Measurements from ENCODE around the gene MARVELD1. TPM values are rescaled to one million over a fixed set of nuclear protein-coding genes. Genes with fewer than 3 reads are reported as not detected.

The MARVELD1 gene
- polyA plus RNA-seq, 1 donor = 41.0 TPM

DNA sequence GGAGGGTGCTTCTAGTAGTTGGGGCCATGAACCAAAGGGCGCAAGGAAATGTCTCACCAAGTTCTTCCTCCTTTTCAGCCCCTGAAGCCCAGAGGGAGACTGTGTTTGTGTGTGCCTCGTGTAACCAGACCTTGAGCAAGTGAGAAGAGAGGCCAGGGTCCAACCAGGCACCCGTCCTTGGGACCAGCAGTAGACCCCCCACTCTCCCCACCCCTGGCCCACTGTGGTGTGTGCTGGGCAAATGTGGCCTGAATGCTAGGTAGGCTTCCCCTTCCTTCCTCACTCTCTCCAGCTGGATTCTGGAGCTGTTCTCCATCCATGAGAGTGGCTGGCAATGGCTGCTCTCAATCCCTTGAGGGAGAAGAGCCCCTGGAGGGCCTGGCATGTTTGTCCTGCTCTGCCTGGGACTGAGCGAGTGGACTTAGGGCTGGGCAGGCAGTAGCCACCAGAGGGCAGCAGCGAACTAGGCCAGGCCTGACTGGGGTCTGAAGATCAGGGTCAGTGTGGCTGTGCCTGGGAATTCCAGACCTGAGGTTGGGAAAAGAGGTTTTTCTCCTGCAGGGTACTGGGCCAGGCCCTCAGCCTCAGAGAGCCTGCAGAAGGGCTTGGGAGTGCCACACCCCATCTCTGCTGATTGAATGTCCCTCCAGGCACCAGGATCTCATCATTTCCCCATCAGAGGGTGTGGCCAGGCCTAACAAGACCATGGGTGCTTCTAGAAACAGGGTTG is 45.8 kb downstream of the MARVELD1 start:
- DNase-seq = peak; percentile 60

DNA sequence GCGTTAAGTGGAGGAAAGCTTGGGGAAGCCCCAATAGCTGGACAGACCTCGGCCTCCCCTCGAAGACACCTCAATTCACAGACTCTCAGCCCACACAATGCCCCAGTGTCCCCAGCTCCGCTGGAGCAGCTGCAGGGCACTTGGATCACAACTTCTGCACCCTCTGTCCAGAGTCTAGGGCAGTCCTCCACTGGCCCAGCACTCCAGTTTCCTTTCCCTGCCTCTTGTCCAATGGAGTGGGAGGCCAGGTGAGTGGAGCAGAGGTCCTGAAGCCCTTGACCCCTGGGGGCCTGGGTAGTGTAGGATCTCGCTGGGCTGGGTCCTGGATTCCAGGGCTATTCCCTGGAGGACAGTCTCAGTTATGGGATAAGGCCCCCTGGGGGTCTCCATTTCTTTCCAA is 46.4 kb downstream of the MARVELD1 start:
- DNase-seq = no peak

DNA sequence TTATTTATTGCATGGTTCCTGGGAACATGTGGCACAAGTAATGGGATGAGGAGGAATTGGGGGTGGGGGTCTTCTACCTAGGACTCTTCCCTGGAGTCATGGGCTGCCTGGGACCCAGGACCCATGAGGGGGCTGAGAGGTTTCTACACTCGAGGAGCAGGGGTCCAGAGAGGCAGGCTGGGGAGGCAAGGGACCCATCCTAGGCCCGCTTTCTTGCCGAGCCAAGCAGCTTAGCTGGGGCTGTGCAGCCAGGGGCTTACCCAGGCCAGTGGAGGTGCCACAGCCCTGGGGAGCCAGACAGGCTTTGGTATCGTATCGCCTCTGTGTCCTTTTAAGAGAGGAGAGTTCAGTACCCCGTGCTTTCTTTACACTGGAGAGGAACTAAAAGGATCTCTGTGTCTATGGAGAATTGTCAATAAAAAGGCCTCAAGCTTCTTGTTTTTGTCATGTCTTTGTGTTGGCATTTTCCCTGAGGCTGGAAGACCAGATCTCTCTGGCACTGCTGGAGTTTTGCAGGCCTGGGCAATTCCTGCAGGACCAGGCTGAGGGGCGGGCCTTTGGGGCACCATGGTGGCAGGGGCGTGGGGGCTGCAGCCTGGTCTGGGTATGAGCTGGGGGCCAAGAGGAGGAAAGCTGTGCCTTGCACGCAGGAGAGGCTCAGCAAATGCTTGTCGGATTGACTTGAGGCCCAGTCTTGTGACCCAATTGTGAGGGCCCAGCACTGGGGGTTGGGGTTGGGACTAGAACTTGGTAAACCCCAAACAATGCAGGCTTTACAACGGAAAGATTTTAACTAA is 47.1 kb downstream of the MARVELD1 start:
- no peak for DNase-seq

DNA sequence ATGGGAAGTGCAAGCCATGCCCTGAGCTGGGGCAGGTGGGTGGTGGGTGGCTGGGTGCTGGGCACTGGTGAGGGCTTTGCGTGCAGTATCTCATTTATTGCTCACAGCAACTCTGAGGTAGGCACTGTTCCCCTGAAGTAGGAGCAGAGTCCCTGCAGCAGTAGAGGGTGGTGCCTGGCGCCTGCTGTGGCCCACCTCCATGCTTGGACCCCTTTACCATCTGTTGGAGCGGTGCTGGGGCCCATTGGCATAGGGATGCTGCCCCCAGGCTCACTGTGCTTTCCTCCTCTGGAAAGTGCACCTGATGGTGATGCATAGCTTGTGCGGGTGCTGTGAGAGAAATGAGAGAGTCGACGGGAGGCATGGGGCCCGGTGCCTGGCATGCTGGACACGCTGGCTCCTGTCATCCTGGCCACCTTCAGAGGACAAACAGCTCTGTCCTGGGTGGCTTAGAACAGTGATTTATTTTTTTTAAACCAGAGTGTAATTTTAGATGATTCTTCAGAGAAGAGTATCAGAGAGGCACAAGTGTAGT is 47.9 kb downstream of the MARVELD1 start:
- no peak for DNase-seq

DNA sequence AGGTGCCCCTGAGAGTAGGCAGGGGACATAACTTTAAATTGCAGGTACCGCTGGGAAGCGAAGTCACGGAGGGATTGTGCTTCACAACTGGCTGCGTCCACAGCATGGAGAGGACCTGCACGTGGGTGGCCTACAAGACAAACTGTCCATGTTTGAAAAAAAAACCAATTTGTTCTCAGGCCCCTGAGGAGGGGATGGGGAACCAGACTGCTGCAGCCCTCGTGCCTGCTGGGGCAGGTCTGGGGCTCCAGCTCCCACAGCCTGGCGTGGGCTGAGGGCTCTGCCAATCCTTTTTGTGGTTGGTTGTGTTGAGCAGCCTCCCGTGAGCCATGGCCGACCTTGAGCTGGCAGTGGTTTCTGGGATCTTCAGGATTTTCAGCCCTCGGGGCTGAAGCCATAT is 48.5 kb downstream of the MARVELD1 start:
- DNase-seq = no peak

DNA sequence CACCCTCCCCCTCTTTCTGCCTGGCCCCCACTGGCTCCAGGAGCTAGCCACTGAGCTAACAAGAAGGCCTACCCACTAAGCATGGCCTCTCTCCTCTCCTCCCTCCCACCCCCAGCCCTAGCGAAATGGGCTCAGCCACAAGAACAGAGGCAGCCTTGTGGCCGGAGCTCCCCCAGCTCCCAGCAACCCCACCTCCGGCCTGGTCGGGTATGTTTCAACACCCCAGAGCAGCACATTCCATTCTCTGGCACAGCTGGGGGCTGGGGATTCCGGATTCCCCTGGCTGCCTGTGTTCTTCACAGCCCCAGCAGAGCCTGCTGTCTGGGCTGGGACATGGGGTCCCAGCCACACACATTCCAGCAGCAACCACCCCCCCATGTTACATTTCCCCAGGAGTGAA is 49.3 kb downstream of the MARVELD1 start:
- no peak for DNase-seq

DNA sequence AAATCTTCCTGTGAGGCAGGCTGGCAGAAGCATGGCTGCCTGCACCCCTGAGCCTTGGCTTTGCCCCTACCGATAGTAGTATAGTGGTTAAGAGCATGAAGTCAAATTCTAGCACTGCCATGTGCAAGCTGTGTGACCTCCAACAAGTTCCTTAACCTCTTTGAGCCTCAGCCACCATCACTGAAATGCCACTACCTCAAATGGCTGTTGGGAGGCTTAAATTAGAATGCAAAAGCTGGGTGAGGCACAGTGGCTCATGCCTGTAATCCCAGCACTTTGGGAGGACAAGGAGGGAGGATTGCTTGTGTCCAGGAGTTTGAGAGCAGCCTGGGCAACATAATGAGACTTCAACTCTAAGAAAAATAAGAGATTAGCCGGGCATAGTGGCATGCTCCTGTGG is 49.9 kb downstream of the MARVELD1 start:
- DNase-seq = no peak

DNA sequence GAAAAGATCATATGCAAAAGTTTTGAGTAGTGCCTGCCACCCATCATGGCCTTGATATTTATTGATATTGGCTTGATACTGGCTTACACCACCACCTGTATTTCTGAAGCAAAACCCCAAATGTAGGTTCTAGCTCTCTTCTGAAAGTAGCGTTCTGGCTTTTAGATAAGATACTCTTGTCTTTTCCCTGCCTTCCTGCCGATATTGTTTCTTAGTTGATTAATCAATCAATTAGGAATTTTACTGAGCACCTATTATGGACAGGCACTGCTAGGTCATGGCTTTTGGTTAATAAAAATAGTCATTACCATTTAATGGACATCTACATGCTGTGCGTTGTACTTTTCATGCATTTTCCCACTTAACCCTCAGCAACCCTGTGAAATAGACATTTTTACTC is 50.4 kb downstream of the MARVELD1 start:
- DNase-seq = no peak

DNA sequence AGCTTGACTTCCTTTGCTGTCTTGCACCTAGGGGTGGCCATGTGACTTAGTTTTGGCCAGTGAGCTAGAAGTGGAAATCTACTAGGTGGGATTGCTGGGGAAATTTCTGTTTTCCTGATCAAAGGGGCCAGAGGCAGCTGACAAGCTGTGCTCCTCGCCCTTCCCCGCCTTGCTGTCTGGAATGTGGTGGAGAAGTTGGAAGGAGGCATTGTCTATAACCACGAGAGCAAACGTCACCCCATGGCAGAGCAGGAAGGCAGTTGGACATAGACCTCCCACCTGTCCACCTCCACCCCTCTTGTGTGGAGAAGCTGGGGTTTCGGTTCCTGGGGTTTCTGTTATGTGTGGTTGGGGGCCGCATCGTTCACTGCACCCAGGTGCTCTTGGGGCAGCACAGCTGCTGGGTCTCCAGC is 51.0 kb downstream of the MARVELD1 start:
- DNase-seq = no peak

DNA sequence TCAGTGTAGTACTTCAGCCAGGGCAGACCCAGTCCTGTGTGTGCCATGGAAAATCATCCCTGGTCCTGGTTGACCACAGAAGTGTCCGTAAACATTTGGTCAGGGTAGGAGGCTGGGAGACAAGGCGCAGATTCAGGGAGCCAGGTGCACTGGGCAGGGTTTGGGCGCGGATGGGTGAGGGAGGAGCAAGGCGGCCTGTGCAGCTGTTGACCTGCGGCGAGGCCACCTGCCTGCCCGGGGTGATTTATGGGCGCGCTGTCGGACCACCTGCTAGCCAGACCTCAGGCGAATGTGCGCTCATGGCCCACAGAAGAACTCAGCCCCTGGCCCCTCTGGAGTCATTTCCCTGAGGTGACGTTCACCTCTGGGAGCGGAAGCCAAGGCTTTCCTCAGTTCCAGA is 51.7 kb downstream of the MARVELD1 start:
- DNase-seq = peak; percentile 19

DNA sequence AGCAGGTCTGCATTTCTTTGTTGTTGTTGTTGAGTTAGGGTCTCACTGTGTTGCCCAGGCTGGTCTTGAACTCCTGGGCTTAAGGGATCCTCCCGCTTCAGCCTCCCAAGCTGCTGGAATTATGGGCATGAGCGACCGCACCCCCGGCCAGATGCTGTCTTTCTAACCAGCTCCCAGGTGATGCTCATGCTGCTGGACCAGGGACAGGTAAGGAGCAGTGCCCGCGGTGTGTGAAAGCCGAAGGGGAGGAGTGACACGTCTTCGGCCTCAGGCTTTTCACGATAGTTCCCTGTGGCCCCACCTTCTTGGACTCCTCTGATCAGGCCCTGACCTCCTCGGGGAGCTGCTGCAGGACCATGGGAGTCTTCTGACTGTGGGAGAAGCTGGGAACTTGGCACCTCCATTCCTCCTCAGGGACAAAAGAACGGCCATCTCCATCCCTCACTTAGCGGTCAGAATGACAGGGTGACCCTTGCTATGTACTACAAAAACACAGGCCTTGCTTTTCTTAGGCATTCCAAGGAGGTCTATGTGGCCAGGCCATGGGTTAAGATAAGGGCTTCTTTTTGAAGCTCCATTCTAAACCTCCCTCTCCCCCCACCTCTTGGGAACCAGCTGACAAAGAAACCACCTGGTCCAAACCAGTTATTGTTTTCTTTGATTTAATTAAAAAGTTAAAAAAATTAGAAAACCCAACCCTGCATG is 52.7 kb downstream of the MARVELD1 start:
- no peak for DNase-seq

DNA sequence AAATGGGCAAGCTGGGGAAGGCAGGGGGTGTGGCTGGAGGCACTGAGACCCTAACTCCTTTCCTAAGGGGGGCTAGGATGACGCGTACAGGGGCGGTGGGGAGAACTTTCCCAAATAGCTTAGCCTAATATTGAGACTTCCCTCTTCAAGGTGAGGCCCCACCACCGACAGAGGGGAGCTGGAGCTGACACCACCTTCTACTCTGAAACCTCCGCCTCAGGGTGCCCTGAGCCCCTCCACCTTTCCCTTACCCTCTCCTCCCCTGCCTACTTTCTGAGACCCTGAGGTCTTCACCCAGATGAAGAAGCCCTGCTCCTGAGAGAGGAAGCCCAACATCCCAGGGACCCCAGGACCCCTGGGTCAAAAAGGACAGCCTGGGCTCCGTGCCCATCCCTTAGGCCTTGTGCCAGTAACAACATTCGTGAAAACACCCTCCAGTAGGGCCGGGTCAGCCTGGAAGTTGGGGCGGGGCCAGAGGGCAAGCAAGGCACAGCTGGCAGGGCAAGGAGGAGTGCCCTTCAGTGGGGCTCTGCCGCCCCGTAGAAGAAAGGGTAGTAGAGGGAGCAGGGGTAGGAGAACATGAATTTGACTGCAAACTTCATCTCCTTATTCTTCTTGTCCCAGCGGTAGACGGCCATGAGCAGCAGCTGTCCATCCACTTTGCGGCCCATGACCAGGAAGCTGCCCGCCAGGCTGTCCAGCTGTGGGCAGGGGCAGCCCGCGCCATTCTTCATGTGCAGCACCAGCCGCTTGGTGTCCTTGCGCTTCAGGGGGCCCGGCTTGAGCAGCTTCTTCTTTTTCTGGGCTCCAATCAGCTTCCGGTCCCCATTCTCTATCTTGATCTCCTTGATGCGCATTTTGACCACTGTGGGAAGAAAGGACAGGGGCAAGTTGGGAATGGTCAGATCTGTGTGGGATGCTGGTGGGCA is 53.7 kb downstream of the MARVELD1 start:
- no peak for DNase-seq

Other genes with a start within 250 kb of the MARVELD1 start
- 66.7 TPM for gene MMS19, start 215.3 kb upstream of the MARVELD1 start, polyA plus RNA-seq (ENCODE audit: insufficient read length)
- 17.1 TPM for gene UBTD1, start 214.8 kb upstream of the MARVELD1 start, polyA plus RNA-seq (ENCODE audit: insufficient read length)
- gene ANKRD2, start 141.0 kb upstream of the MARVELD1 start, polyA plus RNA-seq (ENCODE audit: insufficient read length) = 24.2 TPM
- gene HOGA1, start 129.3 kb upstream of the MARVELD1 start, polyA plus RNA-seq (ENCODE audit: insufficient read length) = 0.49 TPM
- gene C10orf62, start 124.0 kb upstream of the MARVELD1 start, polyA plus RNA-seq (ENCODE audit: insufficient read length) = not detected
- gene MORN4, start 80.2 kb upstream of the MARVELD1 start, polyA plus RNA-seq (ENCODE audit: insufficient read length) = 5.2 TPM
- gene PI4K2A, start 73.1 kb upstream of the MARVELD1 start, polyA plus RNA-seq (ENCODE audit: insufficient read length) = 10.2 TPM
- gene AVPI1, start 26.5 kb upstream of the MARVELD1 start, polyA plus RNA-seq (ENCODE audit: insufficient read length) = 7.3 TPM
- gene ZFYVE27, start 23.4 kb downstream of the MARVELD1 start, polyA plus RNA-seq (ENCODE audit: insufficient read length) = 14.7 TPM
- gene SFRP5, start 58.3 kb downstream of the MARVELD1 start, polyA plus RNA-seq (ENCODE audit: insufficient read length) = 0.94 TPM
- gene GOLGA7B, start 136.1 kb downstream of the MARVELD1 start, polyA plus RNA-seq (ENCODE audit: insufficient read length) = 0.23 TPM